Fibroblast of lung (primary cell): ENCODE measurements around the gene NDUFB2. TPM values are rescaled to one million over a fixed set of nuclear protein-coding genes. Genes with fewer than 3 reads are reported as not detected.

Source experiments
- DNase-seq, 2 donors: peaks; one replicate each; pipeline versions ENCODE4 v3.0.0 to v3.0.0-alpha.2; 2010; ENCODE audit warnings: low read depth in 2 of 2
- H2AFZ ChIP-seq: 2 replicates; pipeline ENCODE4 v1.5.1; 2012; ENCODE audit warnings: low read length, control low read depth, inconsistent platforms
- H3K27ac ChIP-seq: 2 replicates; pipeline ENCODE4 v1.5.1; 2011; ENCODE audit warnings: low read length, control low read depth; ENCODE audit not compliant: insufficient read depth
- H3K27me3 ChIP-seq: 2 replicates; pipeline ENCODE4 v1.5.1; 2011; ENCODE audit warnings: mild to moderate bottlenecking, low read length; ENCODE audit not compliant: control insufficient read depth, insufficient read depth
- H3K36me3 ChIP-seq: 2 replicates; pipeline ENCODE4 v1.5.1; 2011; ENCODE audit warnings: low read length; ENCODE audit not compliant: control insufficient read depth, insufficient read depth
- H3K4me1 ChIP-seq: 2 replicates; pipeline ENCODE4 v1.5.1; 2011; ENCODE audit warnings: low read length; ENCODE audit not compliant: control insufficient read depth, insufficient read depth; ENCODE audit errors: extremely low read depth
- H3K4me2 ChIP-seq: 2 replicates; pipeline ENCODE4 v1.5.1; 2011; ENCODE audit warnings: low read length, control low read depth; ENCODE audit not compliant: insufficient read depth; ENCODE audit errors: extremely low read depth
- H3K4me3 ChIP-seq, 4 experiments: fragments of 200-600 bp in 1 of 4; sonication (generic) in 1 of 4; replicated peaks in 1 of 4; 2 replicates each; pipeline ENCODE4 v1.5.1; 2011 to 2016; ENCODE audit warnings: low read length in 4 of 4, low read depth in 3 of 4, mild to moderate bottlenecking in 3 of 4, control low read depth in 2 of 4, inconsistent platforms in 1 of 4, mixed read lengths in 1 of 4; ENCODE audit not compliant: insufficient read depth in 1 of 4; ENCODE audit errors: control extremely low read depth in 1 of 4
- H3K79me2 ChIP-seq: 2 replicates; pipeline ENCODE4 v1.5.1; 2012; ENCODE audit warnings: mild to moderate bottlenecking, low read length, inconsistent platforms; ENCODE audit not compliant: control insufficient read depth, insufficient read depth
- H3K9ac ChIP-seq: 2 replicates; pipeline ENCODE4 v1.5.1; 2011; ENCODE audit warnings: mild to moderate bottlenecking, low read length, control low read depth; ENCODE audit not compliant: insufficient read depth
- H3K9me3 ChIP-seq: 2 replicates; pipeline ENCODE4 v1.5.1; 2012; ENCODE audit warnings: low read depth, low read length; ENCODE audit not compliant: control insufficient read depth, insufficient read depth
- H4K20me1 ChIP-seq: 2 replicates; pipeline ENCODE4 v1.5.1; 2011; ENCODE audit warnings: low read length; ENCODE audit not compliant: control insufficient read depth, insufficient read depth; ENCODE audit errors: extremely low read depth
- EZH2 ChIP-seq: IDR thresholded peaks from 2 replicates; pipeline ENCODE4 v1.5.1; 2012; ENCODE audit warnings: low read length, control low read depth, mild to moderate bottlenecking; ENCODE audit errors: missing control alignments
- polyA plus RNA-seq, 2 donors: library from polyadenylated mRNA; depleted of rRNA in 1 of 2; stranded (reverse) in 1 of 2; unstranded in 1 of 2; fragments of >200 nt; gene quantifications; 2 replicates each; pipeline ENCODE4 v1.2.1, GENCODE V29; 2011 to 2012; ENCODE audit warnings: missing spikeins in 1 of 2
- total RNA-seq: library from RNA; depleted of rRNA; stranded (reverse); fragments of >200 nt; gene quantifications from 2 replicates; pipeline ENCODE4 v1.2.1, GENCODE V29; 2014
- TF ChIP-seq, protein P1 (sequence below), 2 donors: IDR thresholded peaks in 1 of 2; conservative IDR thresholded peaks in 1 of 2; 1 replicate in 1 of 2; 2 replicates in 1 of 2; pipeline ENCODE4 v1.5.1; 2011 to 2012; ENCODE audit warnings: low read length in 2 of 2, control low read depth in 1 of 2, inconsistent platforms in 1 of 2, low read depth in 1 of 2, mild to moderate bottlenecking in 1 of 2

The NDUFB2 gene
- total and polyA plus RNA-seq, 2 donors (not counting 1 experiment from before 2014, with no cell fraction given): 116 to 283 TPM

DNA sequence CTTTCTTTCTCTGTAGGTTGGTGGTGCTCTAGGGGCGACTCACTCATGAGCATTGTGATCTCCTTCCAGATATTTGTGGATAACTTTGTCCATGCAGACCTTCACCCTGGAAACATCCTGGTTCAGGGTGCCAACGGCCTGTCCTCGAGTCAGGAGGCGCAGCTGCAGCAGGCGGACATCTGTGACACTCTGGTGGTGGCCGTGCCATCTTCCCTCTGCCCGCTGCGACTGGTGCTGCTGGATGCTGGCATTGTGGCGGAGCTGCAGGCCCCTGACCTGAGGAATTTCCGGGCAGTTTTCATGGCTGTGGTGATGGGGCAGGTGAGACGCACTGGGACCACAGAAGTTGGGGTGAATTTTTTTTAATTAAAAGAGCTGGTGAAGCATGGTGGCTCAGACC lies 9.6 kb upstream of the NDUFB2 start:
- Histone ChIP-seq H3K9me3 (no peaks in the 10 kb centered on the region), H3K4me2 (no peak overlapping the region), H3K27me3 (no peaks in the 10 kb centered on the region), H3K4me3 (no peak overlapping the region), H3K79me2 (no peaks in the 10 kb centered on the region), H3K27ac (no peak overlapping the region), H4K20me1 (no peaks in the 10 kb centered on the region), H2AFZ (no peak overlapping the region), H3K36me3 (no peaks in the 10 kb centered on the region), H3K4me1 (no peaks in the 10 kb centered on the region), H3K9ac (no peak overlapping the region)
- no peak for DNase-seq
- TF ChIP-seq, protein P1, sequence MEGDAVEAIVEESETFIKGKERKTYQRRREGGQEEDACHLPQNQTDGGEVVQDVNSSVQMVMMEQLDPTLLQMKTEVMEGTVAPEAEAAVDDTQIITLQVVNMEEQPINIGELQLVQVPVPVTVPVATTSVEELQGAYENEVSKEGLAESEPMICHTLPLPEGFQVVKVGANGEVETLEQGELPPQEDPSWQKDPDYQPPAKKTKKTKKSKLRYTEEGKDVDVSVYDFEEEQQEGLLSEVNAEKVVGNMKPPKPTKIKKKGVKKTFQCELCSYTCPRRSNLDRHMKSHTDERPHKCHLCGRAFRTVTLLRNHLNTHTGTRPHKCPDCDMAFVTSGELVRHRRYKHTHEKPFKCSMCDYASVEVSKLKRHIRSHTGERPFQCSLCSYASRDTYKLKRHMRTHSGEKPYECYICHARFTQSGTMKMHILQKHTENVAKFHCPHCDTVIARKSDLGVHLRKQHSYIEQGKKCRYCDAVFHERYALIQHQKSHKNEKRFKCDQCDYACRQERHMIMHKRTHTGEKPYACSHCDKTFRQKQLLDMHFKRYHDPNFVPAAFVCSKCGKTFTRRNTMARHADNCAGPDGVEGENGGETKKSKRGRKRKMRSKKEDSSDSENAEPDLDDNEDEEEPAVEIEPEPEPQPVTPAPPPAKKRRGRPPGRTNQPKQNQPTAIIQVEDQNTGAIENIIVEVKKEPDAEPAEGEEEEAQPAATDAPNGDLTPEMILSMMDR (conservative IDR thresholded peaks at IDR 0.05 in 1 of 2, IDR thresholded peaks at IDR 0.05 in 1 of 2; ENCODE audit: low read depth in 1 of 2, low read length in 2 of 2): no peak
- TF ChIP-seq EZH2: no peak

- Histone ChIP-seq H3K36me3 (no peaks in the 10 kb centered on the region), H3K27ac (no peak overlapping the region), H3K4me1 (no peaks in the 10 kb centered on the region), H3K4me2 (no peak overlapping the region), H2AFZ (no peak overlapping the region), H3K4me3 (no peak overlapping the region), H3K9ac (no peak overlapping the region), H4K20me1 (no peaks in the 10 kb centered on the region), H3K79me2 (no peaks in the 10 kb centered on the region), H3K9me3 (no peaks in the 10 kb centered on the region), H3K27me3 (no peaks in the 10 kb centered on the region)
- no peak for TF ChIP-seq EZH2
- TF ChIP-seq, protein P1 (conservative IDR thresholded peaks at IDR 0.05 in 1 of 2, IDR thresholded peaks at IDR 0.05 in 1 of 2; ENCODE audit: low read depth in 1 of 2, low read length in 2 of 2): no peak
- DNase-seq: no peak
These were observed 8.2 kb upstream of the NDUFB2 start for GRCh38 chr7:140688341-140688740.

DNA sequence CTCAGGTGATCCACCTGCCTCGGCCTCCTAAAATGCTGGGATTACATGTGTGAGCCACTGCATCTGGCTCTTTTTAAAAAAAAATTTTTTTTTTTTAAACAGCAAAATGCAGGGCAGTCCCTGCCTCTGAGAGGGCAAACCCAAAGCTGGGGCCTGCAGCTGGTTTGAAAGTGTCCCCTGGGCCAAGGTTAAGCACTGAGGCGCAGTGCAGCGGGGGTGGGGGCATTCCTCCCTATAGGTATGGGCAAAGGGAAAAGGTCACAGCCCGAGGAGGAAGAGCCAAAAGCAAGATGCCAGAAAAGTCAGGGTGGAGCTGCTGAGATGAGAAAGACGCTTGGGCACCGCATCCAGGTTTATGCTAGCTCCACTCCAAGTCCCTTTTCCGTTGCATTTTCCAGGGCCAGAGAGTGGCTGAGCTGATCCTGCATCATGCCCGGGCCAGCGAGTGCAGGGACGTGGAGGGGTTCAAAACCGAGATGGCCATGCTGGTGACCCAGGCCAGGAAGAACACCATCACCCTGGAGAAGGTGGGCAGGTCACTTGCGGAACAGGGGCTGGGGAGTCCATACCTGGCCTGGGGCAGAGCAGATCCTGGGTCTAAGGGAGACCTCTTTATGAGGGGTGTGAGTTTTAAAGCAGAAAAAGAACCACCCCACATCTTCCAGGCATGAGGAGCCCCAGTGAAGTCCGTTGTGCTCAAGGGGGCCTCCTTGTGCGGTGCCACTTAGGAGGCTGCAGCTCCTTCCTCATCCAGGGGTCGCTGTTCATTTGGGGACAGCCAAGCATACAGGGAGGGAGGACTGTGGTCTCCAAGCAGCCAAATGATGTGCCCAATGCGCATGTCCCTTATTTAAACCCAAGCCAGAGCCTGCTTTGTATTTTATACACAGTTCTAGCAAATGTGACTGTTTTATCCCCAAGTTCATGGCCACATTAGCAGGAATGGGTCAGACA lies 7.0 kb upstream of the NDUFB2 start:
- Histone ChIP-seq H4K20me1 (no peaks in the 10 kb centered on the region), H3K27ac (no peak overlapping the region), H3K4me3 (no peak overlapping the region), H3K4me1 (no peaks in the 10 kb centered on the region), H3K9ac (no peak overlapping the region), H3K36me3 (no peaks in the 10 kb centered on the region), H3K9me3 (no peaks in the 10 kb centered on the region), H2AFZ (no peak overlapping the region), H3K4me2 (no peak overlapping the region), H3K79me2 (no peaks in the 10 kb centered on the region), H3K27me3 (no peaks in the 10 kb centered on the region)
- TF ChIP-seq EZH2: no peak
- TF ChIP-seq, protein P1 (conservative IDR thresholded peaks at IDR 0.05 in 1 of 2, IDR thresholded peaks at IDR 0.05 in 1 of 2; ENCODE audit: low read depth in 1 of 2, low read length in 2 of 2): no peak
- no peak for DNase-seq
